OCI-M2 (cell line): Measurements from ENCODE around the gene OCRL.

Experiments used
- DNase-seq: peaks from one replicate; lab custom pipeline; 2025; ENCODE audit not compliant: unreplicated experiment; lab: John Stamatoyannopoulos, UW

OCRL gene

GRCh38 chrX:129631849-129632248 is 91.8 kb downstream of the OCRL start:
- DNase-seq = no peak

- no peak for DNase-seq
These were observed 92.4 kb downstream of the OCRL start for GRCh38 chrX:129632443-129632842.

GRCh38 chrX:129634541-129634940 is 94.5 kb downstream of the OCRL start:
- DNase-seq = no peak

GRCh38 chrX:129636175-129636681 is 96.2 kb downstream of the OCRL start:
- DNase-seq = no peak

GRCh38 chrX:129637217-129638109 is 97.4 kb downstream of the OCRL start:
- no peak for DNase-seq

GRCh38 chrX:129638917-129639316 is 98.9 kb downstream of the OCRL start:
- DNase-seq = no peak

GRCh38 chrX:129640737-129641136 is 100.7 kb downstream of the OCRL start:
- DNase-seq = no peak

GRCh38 chrX:129641469-129641868 is 101.4 kb downstream of the OCRL start:
- DNase-seq = no peak

- no peak for DNase-seq
These were observed 101.9 kb downstream of the OCRL start for GRCh38 chrX:129641941-129642340.
